Progenitor cell of endocrine pancreas (in vitro differentiated cells): Measurements from ENCODE around the gene CDC42SE1. TPM values are rescaled to one million over a fixed set of nuclear protein-coding genes. Genes with fewer than 3 reads are reported as not detected.
A peak's percentile ranks its signal among the peaks of the same experiment; 100 is the strongest.
"Not testable (repeated sequence)": the region's sequence is repeated elsewhere in the genome, so short reads cannot be mapped to it uniquely, and the experiment has no call there.

Source experiments
- DNase-seq: peaks from one replicate; pipeline ENCODE4 v3.0.0; 2021; ENCODE audit warnings: low spot score; ENCODE audit not compliant: unreplicated experiment
- H3K27ac Mint-ChIP-seq: 2 replicates; pipeline ENCODE4 v1.8.0; 2021; ENCODE audit warnings: mild to moderate bottlenecking, moderate library complexity, mixed read lengths
- H3K27me3 Mint-ChIP-seq: 2 replicates; pipeline ENCODE4 v1.8.0; 2021; ENCODE audit warnings: mixed read lengths
- H3K36me3 Mint-ChIP-seq: 2 replicates; pipeline ENCODE4 v1.8.0; 2022; ENCODE audit warnings: mixed read lengths; ENCODE audit not compliant: insufficient read depth
- H3K4me1 Mint-ChIP-seq: 2 replicates; pipeline ENCODE4 v1.8.0; 2021; ENCODE audit warnings: low read depth, mixed read lengths
- H3K4me3 Mint-ChIP-seq: 2 replicates; pipeline ENCODE4 v1.8.0; 2021; ENCODE audit warnings: low read depth, mild to moderate bottlenecking, moderate library complexity, mixed read lengths
- H3K9me3 Mint-ChIP-seq: 2 replicates; pipeline ENCODE4 v1.8.0; 2021; ENCODE audit warnings: low read depth, mixed read lengths
- CTCF ChIP-seq: fragments of 200-600 bp; sonication (generic); IDR thresholded peaks from one replicate; pipeline ENCODE4 v1.5.0; 2021; ENCODE audit warnings: antibody characterized with exemption, mild to moderate bottlenecking; ENCODE audit not compliant: unreplicated experiment
- long read RNA-seq: library from polyadenylated mRNA; unstranded; transcript quantifications from one replicate; pipeline ENCODE4 v2.0.0, GENCODE V29; 2020
- total RNA-seq: library from RNA; stranded (reverse); gene quantifications from 2 replicates; pipeline ENCODE4 v1.2.1, GENCODE V29; 2021

The CDC42SE1 gene, protein sequence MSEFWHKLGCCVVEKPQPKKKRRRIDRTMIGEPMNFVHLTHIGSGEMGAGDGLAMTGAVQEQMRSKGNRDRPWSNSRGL
- 101 and 105 TPM in 2 replicates for total RNA-seq
- long read RNA-seq, transcript CDC42SE1-207 (6 exons, 3,181 nt): minor isoform, 10 of 130 reads
- long read RNA-seq, transcript CDC42SE1-201 (5 exons, 3,045 nt): major isoform, 61 of 130 reads
- long read RNA-seq, transcript CDC42SE1-204 (4 exons, 2,379 nt): minor isoform, 6 of 130 reads
- long read RNA-seq, partial matches to known transcripts: 14 of 130 reads
- long read RNA-seq, other reads (novel, unspliced or antisense): 39 of 130 reads

DNA sequence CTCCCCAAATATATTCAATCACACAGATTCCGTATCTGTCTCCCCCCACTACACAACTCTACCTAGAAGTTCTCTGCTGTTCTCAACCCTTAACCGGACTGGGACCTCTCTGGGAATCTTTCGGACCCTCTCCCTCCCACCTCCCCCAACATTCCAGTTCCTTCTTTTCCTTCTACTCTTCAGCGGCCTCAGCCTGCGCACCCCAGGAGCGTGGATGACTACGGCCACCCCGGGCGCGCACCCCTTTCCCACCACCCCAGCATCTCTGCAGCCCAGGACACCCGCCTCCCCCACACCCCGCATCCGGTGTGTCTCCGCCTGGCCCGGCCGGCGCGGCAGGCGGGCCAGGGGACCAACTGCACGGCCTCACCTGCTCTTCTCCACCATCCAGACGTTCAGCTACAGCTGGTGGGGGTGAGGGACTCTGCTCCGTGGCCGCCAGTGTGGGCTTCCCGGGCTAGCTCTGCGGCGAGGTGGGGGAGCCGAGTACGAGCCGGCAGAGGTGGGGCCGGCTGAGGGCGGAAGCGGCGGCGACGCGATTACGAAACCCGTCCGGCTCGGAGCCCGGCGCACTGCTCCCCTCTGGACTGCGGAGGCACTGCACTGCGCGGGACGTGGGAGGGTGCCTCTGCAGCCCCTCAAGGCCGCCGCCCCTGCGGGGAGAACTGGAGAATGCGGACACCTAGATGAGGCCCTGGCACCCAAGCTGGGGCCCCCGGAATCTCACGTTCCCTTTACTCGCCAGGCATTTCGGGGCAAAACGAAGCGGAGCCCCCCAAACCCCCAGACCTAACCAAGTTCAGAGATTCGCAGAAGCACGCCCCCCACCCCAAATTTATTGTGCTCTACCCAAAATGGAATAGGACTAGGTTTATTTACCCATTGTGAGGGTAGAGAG, at the start of gene CDC42SE1:
TSS of gene CDC42SE1 (minus strand) at position 514 of the 898 bp plus-strand sequence. CDS start 3,892 bp downstream, outside the sequence.
- TF ChIP-seq CTCF: peak; percentile 76
- peak within 1 kb of the TSS; percentile 86 for H3K4me3 Mint-ChIP-seq
- peaks cover 57% of the 10 kb centered on the region for H3K4me1 Mint-ChIP-seq
- peak; percentile 72 for DNase-seq
- no peaks in the 10 kb centered on the region for H3K27me3 Mint-ChIP-seq
- peak within 1 kb of the TSS; percentile 91 for H3K27ac Mint-ChIP-seq
- no peaks in the 10 kb centered on the region for H3K9me3 Mint-ChIP-seq
- peaks cover 24% of the 10 kb centered on the region for H3K36me3 Mint-ChIP-seq

DNA sequence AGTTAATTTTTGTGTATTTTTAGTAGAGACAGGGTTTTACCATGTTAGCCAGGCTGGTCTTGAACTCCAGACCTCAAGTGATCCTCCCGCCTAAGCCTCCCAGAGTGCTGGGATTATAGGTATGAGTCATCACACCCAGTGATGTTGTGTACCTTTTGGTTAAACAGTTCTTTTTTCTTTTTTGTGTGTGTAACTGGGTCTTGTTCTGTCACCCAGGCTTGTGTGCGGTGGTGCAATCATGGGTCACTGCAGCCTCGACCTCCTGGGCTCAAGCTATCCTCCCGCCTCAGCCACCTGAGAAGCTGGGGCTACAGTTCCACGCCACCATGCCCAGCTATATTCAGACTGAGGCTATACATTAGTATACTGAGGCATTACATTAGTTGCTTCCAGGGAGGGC, 48.9 kb upstream of the CDC42SE1 start:
- TF ChIP-seq CTCF: no peak
- H3K27ac Mint-ChIP-seq: no peak overlapping the region
- H3K4me1 Mint-ChIP-seq: peaks cover 4% of the 10 kb centered on the region
- H3K9me3 Mint-ChIP-seq: no peaks in the 10 kb centered on the region
- no peak overlapping the region for H3K4me3 Mint-ChIP-seq
- no peaks in the 10 kb centered on the region for H3K27me3 Mint-ChIP-seq
- no peak for DNase-seq
- peaks cover 6% of the 10 kb centered on the region for H3K36me3 Mint-ChIP-seq

GRCh38 chr1:151106894-151107293, 47.5 kb upstream of the CDC42SE1 start:
- Mint-ChIP-seq H3K9me3 (no peaks in the 10 kb centered on the region), H3K4me3 (no peak overlapping the region), H3K27ac (no peak overlapping the region), H3K36me3 (peaks cover 6% of the 10 kb centered on the region), H3K27me3 (no peaks in the 10 kb centered on the region), H3K4me1 (peaks cover 4% of the 10 kb centered on the region)
- no peak for DNase-seq
- TF ChIP-seq CTCF: no peak

- TF ChIP-seq CTCF: no peak
- peaks cover 4% of the 10 kb centered on the region for H3K36me3 Mint-ChIP-seq
- H3K4me1 Mint-ChIP-seq: peaks cover 4% of the 10 kb centered on the region
- no peak overlapping the region for H3K27ac Mint-ChIP-seq
- no peaks in the 10 kb centered on the region for H3K9me3 Mint-ChIP-seq
- no peak for DNase-seq
- H3K27me3 Mint-ChIP-seq: no peaks in the 10 kb centered on the region
- no peak overlapping the region for H3K4me3 Mint-ChIP-seq
Measured at GRCh38 chr1:151104630-151105029, 45.2 kb upstream of the CDC42SE1 start.

DNA sequence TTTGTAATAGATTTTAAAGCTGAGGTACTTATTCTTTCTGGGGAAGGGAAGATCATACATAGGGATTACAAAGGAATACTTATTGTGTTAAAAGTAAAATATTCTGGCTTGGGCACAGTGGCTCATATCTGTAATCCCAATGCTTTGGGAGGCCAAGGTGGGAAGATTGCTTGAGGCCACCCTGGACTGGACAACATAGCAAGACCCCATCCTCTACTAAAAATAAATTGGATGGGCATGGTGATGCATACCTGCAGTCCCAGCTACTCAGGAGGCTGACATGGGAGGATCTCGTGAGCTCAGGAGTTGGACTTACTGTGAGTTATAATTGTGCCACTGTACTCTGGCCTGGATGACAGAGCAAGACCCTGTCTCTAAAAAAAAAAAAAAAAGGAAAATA, 38.7 kb upstream of the CDC42SE1 start:
- TF ChIP-seq CTCF: no peak
- DNase-seq: no peak
- H3K36me3 Mint-ChIP-seq: peaks cover 1% of the 10 kb centered on the region
- no peaks in the 10 kb centered on the region for H3K9me3 Mint-ChIP-seq
- H3K4me1 Mint-ChIP-seq: no peaks in the 10 kb centered on the region
- H3K4me3 Mint-ChIP-seq: no peak overlapping the region
- no peak overlapping the region for H3K27ac Mint-ChIP-seq
- no peaks in the 10 kb centered on the region for H3K27me3 Mint-ChIP-seq

DNA sequence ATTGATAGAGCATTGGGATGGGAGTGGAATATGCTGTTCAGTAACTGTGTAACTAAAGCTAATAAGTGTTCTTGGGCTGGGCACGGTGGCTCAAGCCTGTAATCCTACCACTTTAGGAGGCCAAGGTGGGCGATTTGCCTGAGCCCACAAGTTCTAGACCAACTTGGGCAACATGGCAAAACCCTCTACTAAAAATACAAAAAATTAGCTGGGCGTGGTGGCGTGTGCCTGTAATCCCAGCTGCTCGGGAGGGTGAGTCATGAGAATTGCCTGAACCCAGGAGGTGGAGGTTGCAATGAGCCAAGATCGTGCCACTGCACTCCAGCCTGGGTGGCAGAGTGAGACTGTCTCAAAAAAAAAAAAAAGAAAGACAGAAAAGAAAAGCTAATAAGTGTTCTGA, 38.0 kb upstream of the CDC42SE1 start:
- not testable (repeated sequence) for H3K36me3 Mint-ChIP-seq, H3K27ac Mint-ChIP-seq, H3K9me3 Mint-ChIP-seq, DNase-seq, H3K27me3 Mint-ChIP-seq, H3K4me1 Mint-ChIP-seq, H3K4me3 Mint-ChIP-seq
